Fibroblast of lung (primary cell): ENCODE results near the gene SLC4A8. TPM values are rescaled to one million over a fixed set of nuclear protein-coding genes. Genes with fewer than 3 reads are reported as not detected.

Source experiments
- DNase-seq, 2 donors: peaks; one replicate each; pipeline versions ENCODE4 v3.0.0 to v3.0.0-alpha.2; 2010; ENCODE audit warnings: low read depth in 2 of 2
- H2AFZ ChIP-seq: 2 replicates; pipeline ENCODE4 v1.5.1; 2012; ENCODE audit warnings: low read length, control low read depth, inconsistent platforms
- H3K27ac ChIP-seq: 2 replicates; pipeline ENCODE4 v1.5.1; 2011; ENCODE audit warnings: low read length, control low read depth; ENCODE audit not compliant: insufficient read depth
- H3K27me3 ChIP-seq: 2 replicates; pipeline ENCODE4 v1.5.1; 2011; ENCODE audit warnings: mild to moderate bottlenecking, low read length; ENCODE audit not compliant: control insufficient read depth, insufficient read depth
- H3K36me3 ChIP-seq: 2 replicates; pipeline ENCODE4 v1.5.1; 2011; ENCODE audit warnings: low read length; ENCODE audit not compliant: control insufficient read depth, insufficient read depth
- H3K4me1 ChIP-seq: 2 replicates; pipeline ENCODE4 v1.5.1; 2011; ENCODE audit warnings: low read length; ENCODE audit not compliant: control insufficient read depth, insufficient read depth; ENCODE audit errors: extremely low read depth
- H3K4me2 ChIP-seq: 2 replicates; pipeline ENCODE4 v1.5.1; 2011; ENCODE audit warnings: low read length, control low read depth; ENCODE audit not compliant: insufficient read depth; ENCODE audit errors: extremely low read depth
- H3K4me3 ChIP-seq, 4 experiments: fragments of 200-600 bp in 1 of 4; sonication (generic) in 1 of 4; replicated peaks in 1 of 4; 2 replicates each; pipeline ENCODE4 v1.5.1; 2011 to 2016; ENCODE audit warnings: low read length in 4 of 4, low read depth in 3 of 4, mild to moderate bottlenecking in 3 of 4, control low read depth in 2 of 4, inconsistent platforms in 1 of 4, mixed read lengths in 1 of 4; ENCODE audit not compliant: insufficient read depth in 1 of 4; ENCODE audit errors: control extremely low read depth in 1 of 4
- H3K79me2 ChIP-seq: 2 replicates; pipeline ENCODE4 v1.5.1; 2012; ENCODE audit warnings: mild to moderate bottlenecking, low read length, inconsistent platforms; ENCODE audit not compliant: control insufficient read depth, insufficient read depth
- H3K9ac ChIP-seq: 2 replicates; pipeline ENCODE4 v1.5.1; 2011; ENCODE audit warnings: mild to moderate bottlenecking, low read length, control low read depth; ENCODE audit not compliant: insufficient read depth
- H3K9me3 ChIP-seq: 2 replicates; pipeline ENCODE4 v1.5.1; 2012; ENCODE audit warnings: low read depth, low read length; ENCODE audit not compliant: control insufficient read depth, insufficient read depth
- H4K20me1 ChIP-seq: 2 replicates; pipeline ENCODE4 v1.5.1; 2011; ENCODE audit warnings: low read length; ENCODE audit not compliant: control insufficient read depth, insufficient read depth; ENCODE audit errors: extremely low read depth
- CTCF ChIP-seq, 2 donors: IDR thresholded peaks in 1 of 2; conservative IDR thresholded peaks in 1 of 2; 1 replicate in 1 of 2; 2 replicates in 1 of 2; pipeline ENCODE4 v1.5.1; 2011 to 2012; ENCODE audit warnings: low read length in 2 of 2, control low read depth in 1 of 2, inconsistent platforms in 1 of 2, low read depth in 1 of 2, mild to moderate bottlenecking in 1 of 2
- EZH2 ChIP-seq: IDR thresholded peaks from 2 replicates; pipeline ENCODE4 v1.5.1; 2012; ENCODE audit warnings: low read length, control low read depth, mild to moderate bottlenecking; ENCODE audit errors: missing control alignments
- polyA plus RNA-seq, 2 donors: library from polyadenylated mRNA; depleted of rRNA in 1 of 2; stranded (reverse) in 1 of 2; unstranded in 1 of 2; fragments of >200 nt; gene quantifications; 2 replicates each; pipeline ENCODE4 v1.2.1, GENCODE V29; 2011 to 2012; ENCODE audit warnings: missing spikeins in 1 of 2
- total RNA-seq: library from RNA; depleted of rRNA; stranded (reverse); fragments of >200 nt; gene quantifications from 2 replicates; pipeline ENCODE4 v1.2.1, GENCODE V29; 2014

Gene SLC4A8
- total and polyA plus RNA-seq, 2 donors (not counting 1 experiment from before 2014, with no cell fraction given): 4.9 to 7.3 TPM

- Histone ChIP-seq H3K79me2 (no peaks in the 10 kb centered on the region), H3K4me1 (no peaks in the 10 kb centered on the region), H3K36me3 (no peaks in the 10 kb centered on the region), H3K9ac (no peak overlapping the region), H2AFZ (no peak overlapping the region), H4K20me1 (no peaks in the 10 kb centered on the region), H3K4me3 (no peak overlapping the region), H3K4me2 (no peak overlapping the region), H3K27me3 (no peaks in the 10 kb centered on the region), H3K9me3 (no peaks in the 10 kb centered on the region), H3K27ac (no peak overlapping the region)
- TF ChIP-seq CTCF (conservative IDR thresholded peaks at IDR 0.05 in 1 of 2, IDR thresholded peaks at IDR 0.05 in 1 of 2; ENCODE audit: low read depth in 1 of 2, low read length in 2 of 2): no peak
- no peak for TF ChIP-seq EZH2
- no peak for DNase-seq
These were observed 92.7 kb downstream of the SLC4A8 start for GRCh38 chr12:51517316-51517715.

- H3K79me2 ChIP-seq: no peaks in the 10 kb centered on the region
- no peaks in the 10 kb centered on the region for H3K4me1 ChIP-seq
- H3K9me3 ChIP-seq: no peaks in the 10 kb centered on the region
- no peaks in the 10 kb centered on the region for H4K20me1 ChIP-seq
- H3K4me3 ChIP-seq: no peak overlapping the region
- no peak for TF ChIP-seq CTCF (conservative IDR thresholded peaks at IDR 0.05 in 1 of 2, IDR thresholded peaks at IDR 0.05 in 1 of 2; ENCODE audit: low read depth in 1 of 2, low read length in 2 of 2)
- TF ChIP-seq EZH2: no peak
- H3K27me3 ChIP-seq: no peaks in the 10 kb centered on the region
- no peak overlapping the region for H3K4me2 ChIP-seq
- no peak overlapping the region for H3K9ac ChIP-seq
- no peak overlapping the region for H3K27ac ChIP-seq
- H3K36me3 ChIP-seq: no peaks in the 10 kb centered on the region
- DNase-seq: no peak
- no peak overlapping the region for H2AFZ ChIP-seq
These were observed 93.2 kb downstream of the SLC4A8 start for GRCh38 chr12:51517800-51518199.

- no peaks in the 10 kb centered on the region for H3K27me3 ChIP-seq
- no peak for DNase-seq
- H3K9ac ChIP-seq: no peak overlapping the region
- no peaks in the 10 kb centered on the region for H3K79me2 ChIP-seq
- H3K9me3 ChIP-seq: no peaks in the 10 kb centered on the region
- H3K4me1 ChIP-seq: no peaks in the 10 kb centered on the region
- H3K36me3 ChIP-seq: no peaks in the 10 kb centered on the region
- no peak overlapping the region for H2AFZ ChIP-seq
- no peak overlapping the region for H3K4me3 ChIP-seq
- no peak for TF ChIP-seq CTCF (conservative IDR thresholded peaks at IDR 0.05 in 1 of 2, IDR thresholded peaks at IDR 0.05 in 1 of 2; ENCODE audit: low read depth in 1 of 2, low read length in 2 of 2)
- TF ChIP-seq EZH2: no peak
- H3K4me2 ChIP-seq: no peak overlapping the region
- no peak overlapping the region for H3K27ac ChIP-seq
- H4K20me1 ChIP-seq: no peaks in the 10 kb centered on the region
These were observed 95.1 kb downstream of the SLC4A8 start for GRCh38 chr12:51519755-51520154.
